GM12878 (cell line): ENCODE measurements around the gene KIAA1671. TPM values are rescaled to one million over a fixed set of nuclear protein-coding genes. Genes with fewer than 3 reads are reported as not detected.

Source experiments
- ATAC-seq: fragments of 200-7000 bp; cut with Tn5 transposase; 3 replicates; pipeline ENCODE4 v1.9.1; 2020; ENCODE audit warnings: mild to moderate bottlenecking, moderate library complexity
- BruUV-seq: library from RNA; stranded (reverse); fragments of 400-500 nt; replicated peaks from 2 replicates; lab custom pipeline; 2021; lab: Mats Ljungman, UMichigan
- CTCF ChIA-PET: fragments of 300-600 bp; sonication (Branson Sonifier 250); formaldehyde crosslinking; extraction: SDS; loops from one replicate; lab custom pipeline; 2021; ENCODE audit warnings: inconsistent platforms; lab: Yijun Ruan, JAX
- POLR2A ChIA-PET: fragments of 350-600 bp; formaldehyde crosslinking; extraction: SDS; loops from one replicate; lab custom pipeline; 2021; ENCODE audit warnings: inconsistent platforms; lab: Charles Lee
- RAD21 ChIA-PET: fragments of 300-600 bp; sonication (Branson Sonifier 250); formaldehyde crosslinking; loops from one replicate; lab custom pipeline; 2023; ENCODE audit warnings: antibody characterized with exemption; ENCODE audit not compliant: unreplicated experiment; lab: Charles Lee
- SMC1A ChIA-PET: fragments of 300-600 bp; sonication (Branson Sonifier 250); formaldehyde crosslinking; loops from one replicate; lab custom pipeline; 2023; ENCODE audit not compliant: unreplicated experiment, uncharacterized antibody; lab: Charles Lee
- DNase-seq: peaks from one replicate; pipeline ENCODE4 v3.0.0-alpha.2; 2011; ENCODE audit warnings: low read depth, low spot score
- FAIRE-seq: peaks from 3 replicates; lab custom pipeline; 2011; peaks lifted over from hg19 to GRCh38; lab: Jason Lieb, UNC
- H2AFZ ChIP-seq: 2 replicates; pipeline ENCODE4 v1.6.0; 2011; ENCODE audit warnings: low read depth, low read length, control low read depth; ENCODE audit not compliant: control insufficient read depth
- H3K27ac ChIP-seq: 2 replicates; pipeline ENCODE4 v1.5.1; 2011; ENCODE audit warnings: control low read depth; ENCODE audit not compliant: control insufficient read depth, insufficient read depth
- H3K27me3 ChIP-seq, 2 experiments: replicated peaks in 1 of 2; 2 replicates each; pipeline versions ENCODE4 v1.6.0 to v1.6.1; 2011; ENCODE audit warnings: low read length in 1 of 2; ENCODE audit not compliant: control insufficient read depth in 2 of 2, insufficient read depth in 2 of 2
- H3K36me3 ChIP-seq, 2 experiments: 2 replicates each; pipeline ENCODE4 v1.5.1; 2011; ENCODE audit warnings: low read length in 1 of 2; ENCODE audit not compliant: control insufficient read depth in 2 of 2, insufficient read depth in 2 of 2
- H3K4me1 ChIP-seq: 2 replicates; pipeline ENCODE4 v1.6.1; 2011; ENCODE audit warnings: mild to moderate bottlenecking, low read length, moderate library complexity, mixed read lengths; ENCODE audit not compliant: control insufficient read depth, insufficient read depth
- H3K4me2 ChIP-seq: 2 replicates; pipeline ENCODE4 v1.6.0; 2011; ENCODE audit warnings: control low read depth; ENCODE audit not compliant: control insufficient read depth, insufficient read depth
- H3K4me3 ChIP-seq: fragments of 200-600 bp; sonication (generic); 2 replicates; pipeline ENCODE4 v1.5.1; 2016
- H3K79me2 ChIP-seq: 2 replicates; pipeline ENCODE4 v1.6.0; 2011; ENCODE audit warnings: low read length; ENCODE audit not compliant: control insufficient read depth, insufficient read depth
- H3K9ac ChIP-seq: 2 replicates; pipeline ENCODE4 v1.8.0; 2011; ENCODE audit warnings: low read length, control low read depth, mixed read lengths; ENCODE audit not compliant: control insufficient read depth, insufficient read depth
- H3K9me3 ChIP-seq: replicated peaks from 3 replicates; pipeline ENCODE4 v1.5.1; 2011; ENCODE audit warnings: mild to moderate bottlenecking, low read length; ENCODE audit not compliant: control insufficient read depth, insufficient read depth
- H4K20me1 ChIP-seq: 2 replicates; pipeline ENCODE4 v1.6.0; 2011; ENCODE audit not compliant: control insufficient read depth, insufficient read depth
- ASH2L ChIP-seq: fragments of 300-600, 200-600 bp; sonication (generic); IDR thresholded peaks from 2 replicates; pipeline ENCODE4 v1.6.1; 2017; ENCODE audit warnings: low read depth, mild to moderate bottlenecking, borderline replicate concordance
- BHLHE40 ChIP-seq, 2 experiments: fragments of 450-650 bp in 1 of 2; IDR thresholded peaks; 2 replicates each; pipeline ENCODE4 v1.6.1; 2011 to 2017; ENCODE audit warnings: low read depth in 2 of 2, borderline replicate concordance in 1 of 2, improper control_type of control experiment in 1 of 2, low read length in 1 of 2, mild to moderate bottlenecking in 1 of 2
- E4F1 ChIP-seq: fragments of 450-650 bp; IDR thresholded peaks from 2 replicates; pipeline ENCODE4 v1.6.1; 2018; ENCODE audit warnings: borderline replicate concordance, mild to moderate bottlenecking; ENCODE audit not compliant: partially characterized antibody
- IKZF1 ChIP-seq: fragments of 450-650 bp; conservative IDR thresholded peaks from 2 replicates; pipeline ENCODE4 v1.6.1; 2017; ENCODE audit warnings: antibody characterized with exemption, mild to moderate bottlenecking
- IRF5 ChIP-seq: fragments of 450-650 bp; IDR thresholded peaks from 2 replicates; pipeline ENCODE4 v1.6.1; 2017; ENCODE audit warnings: borderline replicate concordance
- JUNB ChIP-seq: IDR thresholded peaks from 2 replicates; pipeline ENCODE4 v1.6.1; 2016; ENCODE audit warnings: antibody characterized with exemption, mild to moderate bottlenecking
- MTA3 ChIP-seq: IDR thresholded peaks from 2 replicates; pipeline ENCODE4 v1.6.1; 2012; ENCODE audit warnings: low read length, inconsistent platforms, borderline replicate concordance
- SUPT20H ChIP-seq: IDR thresholded peaks from 2 replicates; pipeline ENCODE4 v1.6.1; 2011; ENCODE audit warnings: low read depth, mild to moderate bottlenecking, low read length, moderate library complexity, borderline replicate concordance; ENCODE audit not compliant: control insufficient read depth
- WGBS: methylation state at CpG from one replicate; pipeline ENCODE4 v1.1.6; 2016; ENCODE audit warnings: low lambda C conversion rate; ENCODE audit not compliant: insufficient replicate concordance, insufficient coverage; ENCODE audit errors: missing lambda C conversion rate; 5-methylcytosine and 5-hydroxymethylcytosine counted together
- in situ Hi-C: fragments of 300-500 bp; cut with MboI; formaldehyde crosslinking; loops from 9 replicates; pipeline ENCODE4 v1.14.3; 2018; ENCODE audit warnings: mixed read lengths
- intact Hi-C: fragments of 100-400 bp; cut with micrococcal nuclease; formaldehyde crosslinking; loops from one replicate; pipeline ENCODE4 v1.14.2; 2022; ENCODE audit not compliant: unreplicated experiment
- polyA plus RNA-seq, 11 experiments: library from polyadenylated mRNA; depleted of rRNA in 4 of 11; unstranded in 6 of 11; stranded (reverse) in 5 of 11; fragments of >200 nt; fragmentation: Nextera tagmentation in 4 of 11; fragmentation: Illumina TruSeq in 1 of 11; extraction: Ambion mirVana in 4 of 11; extraction: Trizol in 1 of 11; gene quantifications; 1 replicate in 1 of 11; 2 replicates in 10 of 11; pipeline versions ENCODE4 v1.2.1 to v1.2.3, GENCODE V29; 2011 to 2016; ENCODE audit warnings: inconsistent platforms in 2 of 11, missing spikeins in 2 of 11, low read depth in 1 of 11
- total RNA-seq, 4 experiments: library from RNA; depleted of rRNA in 3 of 4; stranded (reverse); fragments of >200 nt in 3 of 4; fragmentation: Illumina TruSeq in 1 of 4; extraction: Trizol in 1 of 4; gene quantifications; 2 replicates each; pipeline versions ENCODE4 v1.2.1 to v1.2.3, GENCODE V29; 2013 to 2021

The KIAA1671 gene
- total and polyA plus RNA-seq, 10 of the 15 experiments (the other 5 are each of a cell fraction or from before 2014, with no cell fraction given) = 0.05 to 2.7 (median 0.33) TPM

GRCh38 chr22:24995649-24996180 lies 43.2 kb downstream of the KIAA1671 start:
- no peaks in the 10 kb centered on the region for H3K27me3 ChIP-seq
- no peak overlapping the region for H3K9ac ChIP-seq
- no TSS peak for BruUV-seq
- ChIA-PET POLR2A (no interaction called here), CTCF (no interaction called here), SMC1A (no interaction called here), RAD21 (interaction anchor here (0.9 kb wide), 1 partner anchor 9 kb away, joined by 3 read pairs; no protein-coding TSS in a partner anchor)
- no peak overlapping the region for H2AFZ ChIP-seq
- DNase-seq (no peak), ATAC-seq (no peak), FAIRE-seq (no peak)
- no peaks in the 10 kb centered on the region for H3K9me3 ChIP-seq
- no peaks in the 10 kb centered on the region for H4K20me1 ChIP-seq
- intact Hi-C loops = no loop called here
- H3K4me1 ChIP-seq = no peaks in the 10 kb centered on the region
- 17% methylated on average over 2 of the region's 2 CpGs for WGBS
- in situ Hi-C loops = no loop called here
- no peak overlapping the region for H3K4me2 ChIP-seq
- no peaks in the 10 kb centered on the region for H3K36me3 ChIP-seq
- TF ChIP-seq IKZF1 = no peak
- no peak for TF ChIP-seq SUPT20H
- TF ChIP-seq MTA3 = no peak
- no peak for TF ChIP-seq JUNB
- no peak for TF ChIP-seq E4F1
- TF ChIP-seq BHLHE40 (IDR thresholded peaks at IDR 0.05; ENCODE audit: borderline replicate concordance in 1 of 2, low read depth in 2 of 2, low read length in 1 of 2) = no peak
- TF ChIP-seq IRF5 = no peak
- TF ChIP-seq ASH2L = no peak
- H3K4me3 ChIP-seq = no peak overlapping the region
- no peaks in the 10 kb centered on the region for H3K79me2 ChIP-seq
- no peak overlapping the region for H3K27ac ChIP-seq
